A549 (cell line): Measurements from ENCODE around the gene PRDM11. TPM values are rescaled to one million over a fixed set of nuclear protein-coding genes. Genes with fewer than 3 reads are reported as not detected.

Experiments
- ATAC-seq, 2 experiments: fragments of 200-7000 bp in 1 of 2; fragments of >200 bp in 1 of 2; cut with Nextera tagmentation in 1 of 2; cut with Tn5 transposase in 1 of 2; 3 replicates each; pipeline versions ENCODE4 v1.8.0 to v1.9.1; 2018 to 2020; ENCODE audit warnings: mild to moderate bottlenecking in 1 of 2, moderate library complexity in 1 of 2
- CTCF ChIA-PET: fragments of 300-600 bp; sonication (Branson Sonifier 250); formaldehyde crosslinking; extraction: SDS; loops from one replicate; lab custom pipeline; 2021; ENCODE audit warnings: antibody characterized with exemption, inconsistent platforms; lab: Yijun Ruan, JAX
- POLR2A ChIA-PET: fragments of 350-600 bp; formaldehyde crosslinking; extraction: SDS; loops from one replicate; lab custom pipeline; 2021; ENCODE audit warnings: antibody characterized with exemption, inconsistent platforms; lab: Yijun Ruan, JAX
- DNase-seq, 2 experiments: peaks; one replicate each; pipeline versions ENCODE4 v3.0.0 to v3.0.0-alpha.2; 2011 to 2016; ENCODE audit warnings: low read depth in 1 of 2, low spot score in 1 of 2
- FAIRE-seq: peaks from 2 replicates; lab custom pipeline; 2011; peaks lifted over from hg19 to GRCh38; lab: Jason Lieb, UNC
- H3K27ac ChIP-seq, 2 experiments: fragments of >200 bp; sonication (Bioruptor Twin); formaldehyde crosslinking; 3 replicates each; pipeline ENCODE4 v1.5.1; 2016 to 2017
- H3K4me1 ChIP-seq: fragments of >200 bp; sonication (Bioruptor Twin); formaldehyde crosslinking; 3 replicates; pipeline ENCODE4 v1.6.1; 2016
- H3K4me2 ChIP-seq: fragments of >200 bp; sonication (Bioruptor Twin); formaldehyde crosslinking; 3 replicates; pipeline ENCODE4 v1.6.1; 2016
- H3K4me3 ChIP-seq: fragments of >200 bp; sonication (Bioruptor Twin); formaldehyde crosslinking; 3 replicates; pipeline ENCODE4 v1.5.1; 2016
- H3K9me3 ChIP-seq: fragments of >200 bp; sonication (Bioruptor Twin); formaldehyde crosslinking; 3 replicates; pipeline ENCODE4 v1.6.1; 2016
- CHD4 ChIP-seq: fragments of 200-600 bp; sonication (generic); IDR thresholded peaks from 2 replicates; pipeline ENCODE4 v1.6.1; 2016; ENCODE audit warnings: antibody characterized with exemption, mild to moderate bottlenecking, borderline replicate concordance
- EP300 ChIP-seq, 2 experiments: fragments of >200 bp; sonication (Bioruptor Twin); formaldehyde crosslinking; IDR thresholded peaks; 2 replicates in 1 of 2; 3 replicates in 1 of 2; pipeline ENCODE4 v1.6.1; 2016 to 2017
- HEYL ChIP-seq: fragments of 250-450 bp; sonication (Bioruptor Pico); IDR thresholded peaks from 2 replicates; pipeline ENCODE4 v1.8.0; 2021; ENCODE audit warnings: mild to moderate bottlenecking, moderate library complexity
- MAZ ChIP-seq: fragments of 150-350 bp; IDR thresholded peaks from 2 replicates; pipeline ENCODE4 v1.6.1; 2014; ENCODE audit warnings: antibody characterized with exemption, low read depth, low read length, borderline replicate concordance
- NPAS2 ChIP-seq: fragments of 250-450 bp; sonication (Bioruptor Pico); IDR thresholded peaks from 2 replicates; pipeline ENCODE4 v1.8.0; 2022; ENCODE audit warnings: mild to moderate bottlenecking, moderate library complexity, borderline replicate concordance
- PBX3 ChIP-seq: IDR thresholded peaks from 2 replicates; pipeline ENCODE4 v1.6.1; 2012
- PHF8 ChIP-seq: fragments of 200-600 bp; sonication (generic); IDR thresholded peaks from 2 replicates; pipeline ENCODE4 v1.6.1; 2016; ENCODE audit warnings: low read depth, mild to moderate bottlenecking, antibody characterized with exemption, moderate library complexity, borderline replicate concordance
- RCOR1 ChIP-seq: fragments of 150-350 bp; IDR thresholded peaks from 2 replicates; pipeline ENCODE4 v1.6.1; 2014; ENCODE audit warnings: antibody characterized with exemption, low read length, low read depth
- RNF2 ChIP-seq: fragments of 200-600 bp; sonication (generic); IDR thresholded peaks from 2 replicates; pipeline ENCODE4 v1.6.1; 2016; ENCODE audit warnings: low read depth, mild to moderate bottlenecking, antibody characterized with exemption, moderate library complexity, borderline replicate concordance
- SMC3 ChIP-seq: fragments of >200 bp; sonication (Bioruptor Twin); formaldehyde crosslinking; IDR thresholded peaks from 3 replicates; pipeline ENCODE4 v1.6.1; 2018; ENCODE audit warnings: inconsistent platforms
- ZC3H11A ChIP-seq: fragments of 450-650 bp; IDR thresholded peaks from 2 replicates; pipeline ENCODE4 v1.6.1; 2014; ENCODE audit warnings: antibody characterized with exemption, mild to moderate bottlenecking
- WGBS: methylation state at CpG from one replicate; pipeline ENCODE4 v1.1.6; 2017; ENCODE audit errors: missing lambda C conversion rate; 5-methylcytosine and 5-hydroxymethylcytosine counted together
- polyA plus RNA-seq, 4 experiments: library from polyadenylated mRNA; depleted of rRNA in 3 of 4; stranded (reverse); fragments of >200 nt; fragmentation: RNase III in 1 of 4; extraction: RNeasy Plus Mini Kit Qiagen cat#74134 plus additional on column Dnase treatment in 1 of 4; gene quantifications; 2 replicates in 3 of 4; 3 replicates in 1 of 4; pipeline ENCODE4 v1.2.3, GENCODE V29; 2011 to 2017
- TF ChIP-seq, protein P1 (sequence below): fragments of 250-450 bp; sonication (Bioruptor Pico); IDR thresholded peaks from 2 replicates; pipeline ENCODE4 v1.5.0; 2021; ENCODE audit warnings: mild to moderate bottlenecking, moderate library complexity, borderline replicate concordance
- TF ChIP-seq, protein P2 (sequence below): fragments of 150-350 bp; IDR thresholded peaks from 2 replicates; pipeline ENCODE4 v1.6.1; 2014; ENCODE audit warnings: low read depth, mild to moderate bottlenecking, low read length
- TF ChIP-seq, protein P3 (sequence below): fragments of 450-650 bp; IDR thresholded peaks from 2 replicates; pipeline ENCODE4 v1.6.1; 2014; ENCODE audit warnings: antibody characterized with exemption
- TF ChIP-seq, protein P4 (sequence below): IDR thresholded peaks from 2 replicates; pipeline ENCODE4 v1.6.1; 2012

The PRDM11 gene
- polyA plus RNA-seq, 2 of the 4 experiments (the other 2 are of a cell fraction): 4.3 to 5.3 TPM

DNA sequence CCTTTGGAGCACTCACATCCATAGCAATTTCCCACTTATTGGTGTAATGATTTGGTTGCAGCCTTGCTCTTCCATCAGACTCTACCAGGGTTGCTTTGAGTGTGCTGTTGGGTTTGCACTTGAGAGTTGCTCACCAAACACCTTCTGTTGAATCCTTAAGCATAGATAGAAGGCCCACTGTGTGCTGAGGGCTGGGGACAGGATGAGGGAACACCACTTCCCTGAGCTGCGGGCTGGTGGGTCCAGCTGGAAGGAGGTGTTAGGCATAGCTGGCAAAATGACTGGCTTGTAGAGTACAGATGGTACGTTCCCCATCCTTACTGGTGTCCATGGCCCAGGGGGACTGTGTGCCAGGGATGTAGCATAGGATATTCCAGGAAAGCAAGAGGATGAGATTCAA, 3.9 kb downstream of the PRDM11 start:
- TF ChIP-seq EP300 (IDR thresholded peaks at IDR 0.05): no peak
- TF ChIP-seq, protein P1, sequence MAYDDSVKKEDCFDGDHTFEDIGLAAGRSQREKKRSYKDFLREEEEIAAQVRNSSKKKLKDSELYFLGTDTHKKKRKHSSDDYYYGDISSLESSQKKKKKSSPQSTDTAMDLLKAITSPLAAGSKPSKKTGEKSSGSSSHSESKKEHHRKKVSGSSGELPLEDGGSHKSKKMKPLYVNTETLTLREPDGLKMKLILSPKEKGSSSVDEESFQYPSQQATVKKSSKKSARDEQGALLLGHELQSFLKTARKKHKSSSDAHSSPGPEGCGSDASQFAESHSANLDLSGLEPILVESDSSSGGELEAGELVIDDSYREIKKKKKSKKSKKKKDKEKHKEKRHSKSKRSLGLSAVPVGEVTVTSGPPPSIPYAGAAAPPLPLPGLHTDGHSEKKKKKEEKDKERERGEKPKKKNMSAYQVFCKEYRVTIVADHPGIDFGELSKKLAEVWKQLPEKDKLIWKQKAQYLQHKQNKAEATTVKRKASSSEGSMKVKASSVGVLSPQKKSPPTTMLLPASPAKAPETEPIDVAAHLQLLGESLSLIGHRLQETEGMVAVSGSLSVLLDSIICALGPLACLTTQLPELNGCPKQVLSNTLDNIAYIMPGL (CRISPR knock-in tag): no peak
- H3K27ac ChIP-seq: no peak overlapping the region
- peaks cover 9% of the 10 kb centered on the region for H3K4me1 ChIP-seq
- ChIA-PET CTCF (interaction anchor here (0.9 to 1.5 kb wide), 6 partner anchors 15 to 84 kb away, joined by 3 to 4 read pairs (median 4); no protein-coding TSS in a partner anchor), POLR2A (no interaction called here)
- FAIRE-seq: no peak
- no peak for ATAC-seq
- no peak overlapping the region for H3K4me2 ChIP-seq
- no peak for DNase-seq
- no peak overlapping the region for H3K4me3 ChIP-seq
- WGBS: no CpG with 5 or more reads among the region's 2 CpGs
- H3K9me3 ChIP-seq: no peaks in the 10 kb centered on the region

- ATAC-seq (no peak), FAIRE-seq (no peak), DNase-seq (no peak)
- POLR2A ChIA-PET: no interaction called here
- Histone ChIP-seq H3K4me1 (peaks cover 5% of the 10 kb centered on the region), H3K4me3 (no peak overlapping the region), H3K27ac (no peak overlapping the region), H3K4me2 (no peak overlapping the region), H3K9me3 (no peaks in the 10 kb centered on the region)
- TF ChIP-seq PHF8 (no peak), RNF2 (no peak)
- TF ChIP-seq, protein P2, sequence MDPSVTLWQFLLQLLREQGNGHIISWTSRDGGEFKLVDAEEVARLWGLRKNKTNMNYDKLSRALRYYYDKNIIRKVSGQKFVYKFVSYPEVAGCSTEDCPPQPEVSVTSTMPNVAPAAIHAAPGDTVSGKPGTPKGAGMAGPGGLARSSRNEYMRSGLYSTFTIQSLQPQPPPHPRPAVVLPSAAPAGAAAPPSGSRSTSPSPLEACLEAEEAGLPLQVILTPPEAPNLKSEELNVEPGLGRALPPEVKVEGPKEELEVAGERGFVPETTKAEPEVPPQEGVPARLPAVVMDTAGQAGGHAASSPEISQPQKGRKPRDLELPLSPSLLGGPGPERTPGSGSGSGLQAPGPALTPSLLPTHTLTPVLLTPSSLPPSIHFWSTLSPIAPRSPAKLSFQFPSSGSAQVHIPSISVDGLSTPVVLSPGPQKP: no peak
- 91% methylated on average over 4 of the region's 4 CpGs for WGBS
- CTCF ChIA-PET: interaction anchor here (1.1 to 1.5 kb wide), 4 partner anchors 40 to 48 kb away, joined by 3 to 5 read pairs (median 4); no protein-coding TSS in a partner anchor
Observed at GRCh38 chr11:45150943-45151342, 4.5 kb downstream of the PRDM11 start.

DNA sequence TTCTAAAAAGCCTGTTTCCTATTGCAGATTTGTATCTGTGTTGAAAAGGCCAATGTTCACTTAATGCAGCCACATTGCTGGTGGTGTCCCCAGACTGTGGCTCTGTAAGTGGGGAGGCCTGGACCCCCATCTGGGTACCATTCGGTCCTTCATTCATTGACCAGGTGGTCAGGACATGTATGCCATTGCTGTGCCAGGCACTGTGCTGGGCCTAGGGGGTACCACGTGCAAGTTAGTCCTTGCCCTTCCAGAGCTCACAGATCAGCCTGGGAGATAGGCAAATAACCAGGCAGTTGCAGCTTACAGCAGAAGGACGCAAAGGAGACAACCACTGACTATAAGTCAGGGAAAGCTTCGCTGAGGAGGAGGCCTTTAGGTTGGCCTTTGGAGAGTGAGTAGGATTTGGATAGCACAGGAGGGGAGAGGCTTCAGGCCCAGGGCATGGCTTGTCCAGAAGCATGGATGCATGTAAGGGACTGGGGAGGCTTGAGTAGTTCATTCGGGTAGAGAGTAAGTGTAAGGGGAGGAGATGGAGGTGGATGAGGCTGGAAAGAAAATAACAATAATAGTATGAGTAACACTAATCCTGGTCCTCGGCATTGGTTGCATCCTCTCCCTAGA, 5.0 kb downstream of the PRDM11 start:
- ATAC-seq: no peak
- POLR2A ChIA-PET: no interaction called here
- H3K27ac ChIP-seq: no peak overlapping the region
- no peak overlapping the region for H3K4me3 ChIP-seq
- no peak for DNase-seq
- TF ChIP-seq PBX3 (no peak), CHD4 (no peak), NPAS2 (CRISPR knock-in tag) (no peak), MAZ (no peak), SMC3 (no peak), RCOR1 (no peak), ZC3H11A (no peak), HEYL (CRISPR knock-in tag) (no peak)
- TF ChIP-seq, protein P3, sequence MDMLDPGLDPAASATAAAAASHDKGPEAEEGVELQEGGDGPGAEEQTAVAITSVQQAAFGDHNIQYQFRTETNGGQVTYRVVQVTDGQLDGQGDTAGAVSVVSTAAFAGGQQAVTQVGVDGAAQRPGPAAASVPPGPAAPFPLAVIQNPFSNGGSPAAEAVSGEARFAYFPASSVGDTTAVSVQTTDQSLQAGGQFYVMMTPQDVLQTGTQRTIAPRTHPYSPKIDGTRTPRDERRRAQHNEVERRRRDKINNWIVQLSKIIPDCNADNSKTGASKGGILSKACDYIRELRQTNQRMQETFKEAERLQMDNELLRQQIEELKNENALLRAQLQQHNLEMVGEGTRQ: no peak
- TF ChIP-seq, protein P4, sequence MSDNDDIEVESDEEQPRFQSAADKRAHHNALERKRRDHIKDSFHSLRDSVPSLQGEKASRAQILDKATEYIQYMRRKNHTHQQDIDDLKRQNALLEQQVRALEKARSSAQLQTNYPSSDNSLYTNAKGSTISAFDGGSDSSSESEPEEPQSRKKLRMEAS: no peak
- TF ChIP-seq, all 56 proteins: peak for 0
- Histone ChIP-seq H3K9me3 (no peaks in the 10 kb centered on the region), H3K4me2 (no peak overlapping the region), H3K4me1 (peaks cover 4% of the 10 kb centered on the region; the same call in 1 of the 3 replicates)
- no peak for FAIRE-seq
- CTCF ChIA-PET: interaction anchor here (1.1 to 1.2 kb wide), 3 partner anchors 17 to 48 kb away, joined by 3 to 5 read pairs (median 3); no protein-coding TSS in a partner anchor
- WGBS: 85% methylated on average over 6 of the region's 6 CpGs
